Endothelial cell of umbilical vein (primary cell): Measurements from ENCODE around the gene SPRED3. TPM values are rescaled to one million over a fixed set of nuclear protein-coding genes. Genes with fewer than 3 reads are reported as not detected.

ENCODE experiments used
- BruUV-seq: library from RNA; stranded (reverse); fragments of 400-500 nt; replicated peaks from 2 replicates; lab custom pipeline; 2021; lab: Mats Ljungman, UMichigan
- CTCF ChIA-PET: fragments of 300-600, 350-600 bp; sonication (Branson Sonifier 250); formaldehyde crosslinking; loops from one replicate; lab custom pipeline; 2021; ENCODE audit warnings: antibody characterized with exemption, inconsistent platforms; lab: Charles Lee
- POLR2A ChIA-PET: fragments of 300-600, 350-600 bp; sonication (Branson Sonifier 250); formaldehyde crosslinking; loops from one replicate; lab custom pipeline; 2021; ENCODE audit warnings: antibody characterized with exemption, inconsistent platforms; lab: Charles Lee
- DNase-seq: peaks from one replicate; pipeline ENCODE4 v3.0.0-alpha.2; 2011; ENCODE audit warnings: low read depth, low spot score
- FAIRE-seq: peaks from 2 replicates; lab custom pipeline; 2011; peaks lifted over from hg19 to GRCh38; lab: Jason Lieb, UNC
- H2AFZ ChIP-seq: 2 replicates; pipeline ENCODE4 v1.6.0; 2012; ENCODE audit warnings: low read depth, low read length, control low read depth, inconsistent platforms
- H3K27ac ChIP-seq: 2 replicates; pipeline ENCODE4 v1.5.1; 2011; ENCODE audit warnings: low read depth, mild to moderate bottlenecking, control low read depth, low read length, moderate library complexity; ENCODE audit not compliant: insufficient read depth
- H3K27me3 ChIP-seq, 2 experiments: 2 replicates each; pipeline versions ENCODE4 v1.6.0 to v1.6.1; 2011; ENCODE audit warnings: low read length in 2 of 2, mixed read lengths in 1 of 2; ENCODE audit not compliant: control insufficient read depth in 2 of 2, insufficient read depth in 2 of 2
- H3K36me3 ChIP-seq, 2 experiments: 2 replicates in 1 of 2; 3 replicates in 1 of 2; pipeline ENCODE4 v1.5.1; 2011; ENCODE audit warnings: low read length in 2 of 2, mild to moderate bottlenecking in 1 of 2, moderate library complexity in 1 of 2; ENCODE audit not compliant: control insufficient read depth in 2 of 2, insufficient read depth in 2 of 2; ENCODE audit errors: extremely low read depth in 1 of 2
- H3K4me1 ChIP-seq: 3 replicates; pipeline ENCODE4 v1.5.1; 2011; ENCODE audit warnings: mild to moderate bottlenecking, low read length; ENCODE audit not compliant: control insufficient read depth, insufficient read depth; ENCODE audit errors: extremely low read depth
- H3K4me2 ChIP-seq: 2 replicates; pipeline ENCODE4 v1.6.1; 2011; ENCODE audit warnings: low read length, control low read depth, mixed read lengths; ENCODE audit not compliant: insufficient read depth
- H3K4me3 ChIP-seq, 3 experiments: fragments of 200-600 bp in 1 of 3; sonication (generic), shearing (Covaris generic) in 1 of 3; replicated peaks in 1 of 3; 2 replicates each; pipeline ENCODE4 v1.5.1; 2011 to 2016; ENCODE audit warnings: control low read depth in 3 of 3, low read length in 3 of 3, mild to moderate bottlenecking in 2 of 3, inconsistent platforms in 1 of 3, low read depth in 1 of 3, moderate library complexity in 1 of 3; ENCODE audit not compliant: insufficient read depth in 1 of 3
- H3K79me2 ChIP-seq: 2 replicates; pipeline ENCODE4 v1.6.0; 2012; ENCODE audit warnings: low read length, inconsistent platforms; ENCODE audit not compliant: control insufficient read depth, insufficient read depth
- H3K9ac ChIP-seq: replicated peaks from 2 replicates; pipeline ENCODE3; 2011; ENCODE audit warnings: low read length, control low read depth; ENCODE audit not compliant: insufficient read depth; ENCODE audit errors: extremely low read depth
- H3K9me1 ChIP-seq: replicated peaks from 3 replicates; pipeline ENCODE4 v1.6.0; 2011; ENCODE audit warnings: mild to moderate bottlenecking, low read length; ENCODE audit not compliant: control insufficient read depth, insufficient read depth; ENCODE audit errors: extremely low read depth
- H3K9me3 ChIP-seq: replicated peaks from 2 replicates; pipeline ENCODE4 v1.5.1; 2012; ENCODE audit warnings: low read length, inconsistent platforms; ENCODE audit not compliant: control insufficient read depth, insufficient read depth
- H4K20me1 ChIP-seq: replicated peaks from 2 replicates; pipeline ENCODE3; 2011; ENCODE audit warnings: mild to moderate bottlenecking, low read length; ENCODE audit not compliant: control insufficient read depth, insufficient read depth; ENCODE audit errors: extremely low read depth
- EZH2 ChIP-seq: IDR thresholded peaks from 2 replicates; pipeline ENCODE4 v1.6.1; 2012; ENCODE audit warnings: borderline replicate concordance, low read depth, mild to moderate bottlenecking, moderate library complexity, low read length, inconsistent platforms; ENCODE audit not compliant: severe bottlenecking
- FOS ChIP-seq: IDR thresholded peaks from 2 replicates; pipeline ENCODE4 v1.6.1; 2011; ENCODE audit warnings: mild to moderate bottlenecking, low read length, moderate library complexity, borderline replicate concordance; ENCODE audit not compliant: insufficient read depth
- GATA2 ChIP-seq: IDR thresholded peaks from 2 replicates; pipeline ENCODE4 v1.7.0; 2011; ENCODE audit warnings: low read depth, mild to moderate bottlenecking, moderate library complexity, mixed read lengths, low read length; ENCODE audit not compliant: insufficient read length, insufficient read depth
- JUN ChIP-seq: IDR thresholded peaks from 2 replicates; pipeline ENCODE4 v1.6.1; 2011; ENCODE audit warnings: borderline replicate concordance, low read depth; ENCODE audit not compliant: insufficient read length, insufficient read depth
- MYC ChIP-seq: IDR thresholded peaks from one replicate; pipeline ENCODE4 v1.6.1; 2011; ENCODE audit warnings: mild to moderate bottlenecking, low read depth, low read length
- POLR2A ChIP-seq: IDR thresholded peaks from 2 replicates; pipeline ENCODE4 v1.6.1; 2012; ENCODE audit warnings: low read depth, mild to moderate bottlenecking, control low read depth, low read length
- POLR2AphosphoS5 ChIP-seq: IDR thresholded peaks from 2 replicates; pipeline ENCODE4 v1.6.1; 2012; ENCODE audit warnings: low read depth, mild to moderate bottlenecking, control low read depth, low read length, moderate library complexity; ENCODE audit not compliant: insufficient read depth
- dilution Hi-C: fragments of 300-500 bp; cut with MboI; formaldehyde crosslinking; loops from one replicate; pipeline ENCODE4 v1.15.0; 2019; ENCODE audit warnings: low sequenced_read_pairs; ENCODE audit not compliant: extremely low pct_ligation_motif_present
- intact Hi-C: fragments of 100-400 bp; cut with micrococcal nuclease; formaldehyde crosslinking; loops from one replicate; pipeline ENCODE4 v1.10.0; 2022
- polyA plus RNA-seq, 4 experiments: library from polyadenylated mRNA; depleted of rRNA in 3 of 4; stranded (reverse) in 3 of 4; unstranded in 1 of 4; fragments of >200 nt; gene quantifications; 2 replicates each; pipeline versions ENCODE4 v1.2.1 to v1.2.3, GENCODE V29; 2011 to 2012; ENCODE audit warnings: missing spikeins in 1 of 4
- total RNA-seq: library from RNA; stranded (reverse); gene quantifications from 2 replicates; pipeline ENCODE4 v1.2.3, GENCODE V29; 2021
- TF ChIP-seq, protein P1 (sequence below), 2 donors: IDR thresholded peaks; 1 replicate in 1 of 2; 2 replicates in 1 of 2; pipeline ENCODE4 v1.5.1; 2011; ENCODE audit warnings: low read length in 2 of 2, mild to moderate bottlenecking in 2 of 2, moderate library complexity in 2 of 2, control low read depth in 1 of 2, inconsistent platforms in 1 of 2, low read depth in 1 of 2; ENCODE audit not compliant: insufficient read depth in 1 of 2; ENCODE audit errors: extremely low read depth in 1 of 2
- TF ChIP-seq, protein P2 (sequence below): IDR thresholded peaks from 2 replicates; pipeline ENCODE4 v1.6.1; 2011; ENCODE audit not compliant: insufficient read depth, insufficient read length

The SPRED3 gene
- total and polyA plus RNA-seq, 2 donors (not counting 3 experiments of a cell fraction or from before 2014, with no cell fraction given): 5.7 to 15.7 TPM

DNA sequence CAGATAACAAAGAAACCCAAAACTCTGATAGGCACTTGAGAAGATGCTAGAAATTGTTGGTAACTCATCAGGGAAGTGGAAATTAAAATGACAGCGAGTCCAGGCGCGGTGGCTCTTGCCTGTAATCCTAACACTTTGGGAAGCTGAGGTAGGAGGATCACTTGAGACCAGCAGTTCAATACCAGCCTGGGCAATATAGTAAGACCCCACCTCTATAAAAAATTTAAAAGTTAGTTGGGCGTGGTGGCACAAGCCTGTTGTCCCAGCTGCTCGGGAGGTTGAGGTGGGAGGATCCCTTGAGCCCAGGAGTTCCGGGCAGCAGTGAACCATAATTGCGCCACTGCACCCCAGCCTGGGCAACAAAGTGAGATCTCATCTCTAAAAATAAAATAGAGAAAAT is 42.4 kb downstream of the SPRED3 start:
- TF ChIP-seq EZH2 (no peak), JUN (no peak), FOS (no peak), POLR2A (no peak), MYC (no peak), GATA2 (no peak), POLR2AphosphoS5 (no peak)
- TF ChIP-seq, protein P1, sequence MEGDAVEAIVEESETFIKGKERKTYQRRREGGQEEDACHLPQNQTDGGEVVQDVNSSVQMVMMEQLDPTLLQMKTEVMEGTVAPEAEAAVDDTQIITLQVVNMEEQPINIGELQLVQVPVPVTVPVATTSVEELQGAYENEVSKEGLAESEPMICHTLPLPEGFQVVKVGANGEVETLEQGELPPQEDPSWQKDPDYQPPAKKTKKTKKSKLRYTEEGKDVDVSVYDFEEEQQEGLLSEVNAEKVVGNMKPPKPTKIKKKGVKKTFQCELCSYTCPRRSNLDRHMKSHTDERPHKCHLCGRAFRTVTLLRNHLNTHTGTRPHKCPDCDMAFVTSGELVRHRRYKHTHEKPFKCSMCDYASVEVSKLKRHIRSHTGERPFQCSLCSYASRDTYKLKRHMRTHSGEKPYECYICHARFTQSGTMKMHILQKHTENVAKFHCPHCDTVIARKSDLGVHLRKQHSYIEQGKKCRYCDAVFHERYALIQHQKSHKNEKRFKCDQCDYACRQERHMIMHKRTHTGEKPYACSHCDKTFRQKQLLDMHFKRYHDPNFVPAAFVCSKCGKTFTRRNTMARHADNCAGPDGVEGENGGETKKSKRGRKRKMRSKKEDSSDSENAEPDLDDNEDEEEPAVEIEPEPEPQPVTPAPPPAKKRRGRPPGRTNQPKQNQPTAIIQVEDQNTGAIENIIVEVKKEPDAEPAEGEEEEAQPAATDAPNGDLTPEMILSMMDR (IDR thresholded peaks at IDR 0.05; ENCODE audit: extremely low read depth in 1 of 2, insufficient read depth in 1 of 2, low read depth in 1 of 2, low read length in 2 of 2): no peak
- TF ChIP-seq, protein P2, sequence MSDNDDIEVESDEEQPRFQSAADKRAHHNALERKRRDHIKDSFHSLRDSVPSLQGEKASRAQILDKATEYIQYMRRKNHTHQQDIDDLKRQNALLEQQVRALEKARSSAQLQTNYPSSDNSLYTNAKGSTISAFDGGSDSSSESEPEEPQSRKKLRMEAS: no peak
- CTCF ChIA-PET: no interaction called here
- Histone ChIP-seq H4K20me1 (no peaks in the 10 kb centered on the region), H3K27ac (no peak overlapping the region), H3K9me3 (no peaks in the 10 kb centered on the region), H3K79me2 (no peaks in the 10 kb centered on the region), H3K9me1 (no peaks in the 10 kb centered on the region), H3K4me3 (no peak overlapping the region), H3K4me2 (no peak overlapping the region), H2AFZ (no peak overlapping the region), H3K27me3 (peaks cover 4 to 5% of the 10 kb centered on the region in 2 experiments), H3K4me1 (no peaks in the 10 kb centered on the region), H3K9ac (no peak overlapping the region), H3K36me3 (no peaks in the 10 kb centered on the region)
- intact Hi-C loops: no loop called here
- no peak for DNase-seq
- dilution Hi-C loops: no loop called here
- FAIRE-seq: no peak
- POLR2A ChIA-PET: no interaction called here
- no TSS peak for BruUV-seq
